ENCODE measurements around the gene CDC42SE2. TPM values are rescaled to one million over a fixed set of nuclear protein-coding genes. Genes with fewer than 3 reads are reported as not detected.

The CDC42SE2 gene
- total RNA-seq, 6 experiments from 2014 or later = 10.3 to 19.8 (median 15.0) TPM

GRCh38 chr5:131366428-131366827 lies 102.6 kb downstream of the CDC42SE2 start:
- WGBS (ENCODE audit: insufficient coverage, low coverage, low lambda C conversion rate, missing lambda C conversion rate) = 96% methylated on average over 3 of the region's 3 CpGs
- Histone ChIP-seq H3K27me3 (no peaks in the 10 kb centered on the region), H3K9me3 (no peaks in the 10 kb centered on the region), H3K27ac (no peak overlapping the region), H3K36me3 (no peaks in the 10 kb centered on the region), H3K4me1 (no peaks in the 10 kb centered on the region), H3K4me3 (no peak overlapping the region)
- DNase-seq (no peak), ATAC-seq (no peak)
- intact Hi-C loops (cut with DNase I) = no loop called here
- TF ChIP-seq CTCF (IDR thresholded peaks at IDR 0.05) (no peak), POLR2A (IDR thresholded peaks at IDR 0.05) (no peak)

- intact Hi-C loops (cut with DNase I) = no loop called here
- no peak for TF ChIP-seq CTCF (IDR thresholded peaks at IDR 0.05)
- TF ChIP-seq POLR2A (IDR thresholded peaks at IDR 0.05) = no peak
- 88% methylated on average over 4 of the region's 4 CpGs for WGBS (ENCODE audit: insufficient coverage, low coverage, low lambda C conversion rate, missing lambda C conversion rate)
Measured at GRCh38 chr5:131367219-131367860, 103.5 kb downstream of the CDC42SE2 start.

GRCh38 chr5:131368866-131369265 lies 105.0 kb downstream of the CDC42SE2 start:
- Histone ChIP-seq H3K27me3 (no peaks in the 10 kb centered on the region), H3K4me3 (no peak overlapping the region), H3K4me1 (no peaks in the 10 kb centered on the region), H3K9me3 (no peaks in the 10 kb centered on the region), H3K27ac (no peak overlapping the region), H3K36me3 (no peaks in the 10 kb centered on the region)
- DNase-seq (no peak), ATAC-seq (no peak)
- WGBS (ENCODE audit: insufficient coverage, low coverage, low lambda C conversion rate, missing lambda C conversion rate) = 92% methylated on average over 4 of the region's 4 CpGs
- intact Hi-C loops (cut with DNase I) = no loop called here
- TF ChIP-seq POLR2A (IDR thresholded peaks at IDR 0.05) (no peak), CTCF (IDR thresholded peaks at IDR 0.05) (no peak)

More at GRCh38 chr5:131367219-131367860, 103.5 kb downstream of the CDC42SE2 start:
- no peaks in the 10 kb centered on the region for H3K9me3 ChIP-seq
- ATAC-seq (no peak), DNase-seq (no peak)
- no peaks in the 10 kb centered on the region for H3K4me1 ChIP-seq
- H3K4me3 ChIP-seq = no peak overlapping the region
- no peaks in the 10 kb centered on the region for H3K27me3 ChIP-seq
- no peak overlapping the region for H3K27ac ChIP-seq
- H3K36me3 ChIP-seq = no peaks in the 10 kb centered on the region

- WGBS (ENCODE audit: insufficient coverage, low coverage, low lambda C conversion rate, missing lambda C conversion rate) = 47% methylated on average over 1 of the region's 1 CpG
- intact Hi-C loops (cut with DNase I) = no loop called here
- DNase-seq (no peak), ATAC-seq (no peak)
- H3K27ac ChIP-seq = no peak overlapping the region
- TF ChIP-seq CTCF (IDR thresholded peaks at IDR 0.05) (no peak), POLR2A (IDR thresholded peaks at IDR 0.05) (no peak)
- no peak overlapping the region for H3K4me3 ChIP-seq
- no peaks in the 10 kb centered on the region for H3K9me3 ChIP-seq
- H3K4me1 ChIP-seq = no peaks in the 10 kb centered on the region
- H3K36me3 ChIP-seq = no peaks in the 10 kb centered on the region
- no peaks in the 10 kb centered on the region for H3K27me3 ChIP-seq
Measured at GRCh38 chr5:131369558-131369957, 105.7 kb downstream of the CDC42SE2 start.

All from right lobe of liver (tissue), 6 donors.